Measurements from ENCODE around the gene HDAC1.

Gene HDAC1

GRCh38 chr1:32330558-32331151 is 38.8 kb downstream of the HDAC1 start:
- DNase-seq = no peak

- no peak for DNase-seq
Observed at GRCh38 chr1:32331549-32331948, 39.7 kb downstream of the HDAC1 start.

GRCh38 chr1:32332290-32333079 is 40.6 kb downstream of the HDAC1 start:
- no peak for DNase-seq

- DNase-seq = no peak
Observed at GRCh38 chr1:32333251-32333963, 41.5 kb downstream of the HDAC1 start.

GRCh38 chr1:32334274-32334861 is 42.5 kb downstream of the HDAC1 start:
- no peak for DNase-seq

- DNase-seq = no peak
Observed at GRCh38 chr1:32334864-32335534, 43.1 kb downstream of the HDAC1 start.

- no peak for DNase-seq
Observed at GRCh38 chr1:32335535-32335789, 43.6 kb downstream of the HDAC1 start.

- DNase-seq = peak; percentile 8 to 29
Observed at GRCh38 chr1:32335790-32336590, 44.1 kb downstream of the HDAC1 start, which contains the start of gene MARCKSL1. MARCKSL1 (minus strand) TSS chr1:32336233; CDS start chr1:32336033, 200 bp downstream.

GRCh38 chr1:32336591-32336932 is 44.7 kb downstream of the HDAC1 start:
- DNase-seq = peak in 1 of 2 experiments; percentile 5

GRCh38 chr1:32336963-32337675 is 45.2 kb downstream of the HDAC1 start:
- no peak for DNase-seq

- no peak for DNase-seq
Observed at GRCh38 chr1:32337855-32338636, 46.2 kb downstream of the HDAC1 start.

- DNase-seq = no peak
Observed at GRCh38 chr1:32338637-32339145, 46.8 kb downstream of the HDAC1 start.

- DNase-seq = no peak
Observed at GRCh38 chr1:32339363-32339978, 47.6 kb downstream of the HDAC1 start.

GRCh38 chr1:32341186-32341757 is 49.4 kb downstream of the HDAC1 start:
- DNase-seq = no peak

- no peak for DNase-seq
Observed at GRCh38 chr1:32341971-32342370, 50.1 kb downstream of the HDAC1 start.

- DNase-seq = no peak
Observed at GRCh38 chr1:32342704-32343103, 50.8 kb downstream of the HDAC1 start.

- no peak for DNase-seq
Observed at GRCh38 chr1:32345289-32345827, 53.5 kb downstream of the HDAC1 start.

GRCh38 chr1:32346532-32347157 is 54.8 kb downstream of the HDAC1 start:
- no peak for DNase-seq

- no peak for DNase-seq
Observed at GRCh38 chr1:32349211-32349708, 57.4 kb downstream of the HDAC1 start.

Measured in cerebellar nuclear complex (tissue), 1 donor.